GM10248 (cell line): ENCODE measurements around the gene BMPR1B.

Experiments
- CTCF ChIA-PET: fragments of 300-600 bp; sonication (Branson Sonifier 250); formaldehyde crosslinking; extraction: SDS; loops from one replicate; lab custom pipeline; 2021; ENCODE audit warnings: antibody characterized with exemption; lab: Yijun Ruan, JAX
- POLR2A ChIA-PET: fragments of 350-650 bp; sonication (Branson Sonifier 250); formaldehyde crosslinking; extraction: SDS; loops from one replicate; lab custom pipeline; 2020; ENCODE audit warnings: antibody characterized with exemption; lab: Yijun Ruan, JAX
- DNase-seq: peaks from one replicate; pipeline ENCODE4 v3.0.0; 2012; ENCODE audit errors: extremely low spot score
- CTCF ChIP-seq: IDR thresholded peaks from 2 replicates; pipeline ENCODE4 v1.5.1; 2012; ENCODE audit warnings: mild to moderate bottlenecking, low read depth; ENCODE audit errors: extremely low read depth, missing control alignments, control extremely low read depth

BMPR1B gene

DNA sequence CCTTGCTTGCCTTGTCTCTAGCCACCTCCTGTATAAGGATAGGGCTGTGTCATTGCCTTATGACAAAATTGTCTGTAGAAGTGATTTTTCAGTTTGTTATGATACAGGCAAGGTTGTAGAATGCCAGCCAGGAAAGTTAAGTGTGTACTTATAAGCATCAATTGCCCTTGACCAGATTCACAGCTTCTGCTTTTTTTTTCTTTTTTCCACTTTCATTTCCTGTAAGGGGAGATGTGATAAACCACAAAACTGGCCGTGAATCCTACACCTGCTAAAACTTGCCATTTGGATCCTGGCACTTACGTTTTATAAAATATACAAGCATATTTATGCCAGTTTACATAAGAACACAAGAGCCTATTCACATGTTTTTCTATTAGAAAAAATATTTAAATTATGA, 35.0 kb upstream of the BMPR1B start:
- CTCF ChIA-PET = no interaction called here
- TF ChIP-seq CTCF = no peak
- POLR2A ChIA-PET = no interaction called here

GRCh38 chr4:94724016-94724790, 33.6 kb upstream of the BMPR1B start:
- POLR2A ChIA-PET = no interaction called here
- DNase-seq = no peak
- CTCF ChIA-PET = interaction anchor here (1.1 kb wide), 1 partner anchor 15 kb away, joined by 3 read pairs; no protein-coding TSS in a partner anchor
- no peak for TF ChIP-seq CTCF

More for the DNA sequence above, 35.0 kb upstream of the BMPR1B start:
- no peak for DNase-seq

DNA sequence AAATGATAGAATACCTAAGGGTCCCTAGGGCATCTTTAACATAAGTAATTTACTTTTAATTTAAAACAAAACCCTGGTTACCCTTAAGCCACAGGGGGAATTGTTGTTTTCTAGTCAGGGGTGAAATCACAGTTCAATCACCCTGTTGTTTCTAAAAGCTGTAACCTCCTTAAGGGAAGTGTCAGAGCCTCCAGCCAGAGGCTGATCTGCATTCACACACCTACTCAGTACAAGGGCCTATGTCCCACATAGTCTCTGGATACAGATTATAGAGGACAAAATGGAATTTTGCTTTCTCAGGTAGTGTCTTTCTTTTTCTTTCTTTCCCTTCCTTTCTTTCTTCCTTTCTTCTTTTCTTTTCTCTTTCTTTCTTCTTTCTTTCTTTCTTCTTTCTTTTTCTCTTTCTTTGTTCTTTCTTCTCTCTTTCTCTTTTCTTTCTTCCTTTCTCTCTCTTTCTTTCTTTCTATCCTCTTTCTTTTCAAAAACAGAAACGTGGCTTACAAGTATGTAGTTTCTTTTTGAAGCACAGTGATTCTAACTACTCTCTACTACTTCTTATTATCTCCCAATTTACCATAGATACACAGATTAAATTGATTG, 31.1 kb upstream of the BMPR1B start:
- ChIA-PET POLR2A (no interaction called here), CTCF (no interaction called here)
- no peak for TF ChIP-seq CTCF
- DNase-seq = no peak

DNA sequence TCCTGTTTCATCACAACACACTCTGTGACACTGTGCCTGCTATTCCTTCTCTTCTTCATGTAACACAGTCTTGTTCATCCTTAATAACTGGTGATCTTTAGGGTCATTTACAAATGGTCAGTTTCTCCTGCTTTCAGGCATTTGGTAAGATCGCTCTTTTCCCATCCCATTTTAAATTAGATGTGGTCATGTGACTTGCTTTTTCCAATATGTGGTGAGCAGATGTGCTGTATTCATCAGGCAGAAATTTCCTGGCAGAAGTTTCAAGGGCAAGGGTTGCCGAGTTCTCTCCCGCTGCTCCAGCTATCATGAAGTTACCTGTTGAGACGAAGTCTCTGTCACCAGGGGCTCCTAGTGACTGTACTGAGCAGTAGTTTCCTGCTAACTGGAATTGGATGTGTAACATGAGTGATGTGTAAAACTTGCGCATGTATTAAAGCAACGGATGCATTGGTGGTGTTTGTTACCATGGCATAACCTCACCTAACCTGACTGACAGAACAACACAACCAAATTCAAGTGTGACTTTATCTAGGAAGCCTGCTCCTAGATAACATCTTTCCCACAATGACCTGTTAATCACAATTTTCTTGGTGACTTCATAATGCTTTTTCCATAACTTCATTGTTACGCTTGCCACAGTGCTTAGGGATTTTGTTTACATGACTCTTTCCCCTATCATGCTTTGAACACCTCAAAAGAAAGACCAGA, 29.5 kb upstream of the BMPR1B start:
- ChIA-PET CTCF (interaction anchor here (1.3 kb wide), 1 partner anchor 12 kb away, joined by 3 read pairs; no protein-coding TSS in a partner anchor), POLR2A (no interaction called here)
- TF ChIP-seq CTCF = no peak
- DNase-seq = no peak

GRCh38 chr4:94732358-94732698, 25.4 kb upstream of the BMPR1B start:
- no peak for DNase-seq
- no peak for TF ChIP-seq CTCF
- ChIA-PET POLR2A (no interaction called here), CTCF (interaction anchor here (0.9 to 1.4 kb wide), 3 partner anchors 14 to 112 kb away, joined by 3 to 4 read pairs (median 3); no protein-coding TSS in a partner anchor)

DNA sequence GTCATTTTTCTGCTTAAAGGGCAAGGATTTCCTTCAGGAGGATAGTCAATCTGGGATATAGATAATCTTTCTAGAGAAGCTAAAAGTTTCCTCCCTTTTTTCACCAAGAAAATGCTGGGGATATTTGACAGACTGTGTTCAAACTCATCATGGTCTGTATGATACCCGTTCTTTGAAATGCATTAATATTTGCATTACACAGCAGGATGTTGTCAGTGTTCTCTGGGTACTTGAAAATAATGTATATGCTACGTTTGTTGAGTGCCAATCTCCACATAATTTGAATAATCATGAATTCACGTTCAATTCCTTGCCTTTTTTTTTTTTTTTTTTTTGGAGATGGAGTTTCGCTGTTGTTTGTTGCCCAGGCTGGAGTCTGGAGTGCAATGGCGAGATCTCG, 18.0 kb upstream of the BMPR1B start:
- ChIA-PET POLR2A (no interaction called here), CTCF (interaction anchor here (1.4 kb wide), 1 partner anchor 16 kb away, joined by 3 read pairs; no protein-coding TSS in a partner anchor)
- no peak for TF ChIP-seq CTCF
- no peak for DNase-seq
